Endothelial cell of umbilical vein (primary cell): ENCODE measurements around the gene HOXA9.

ENCODE experiments used
- JUN ChIP-seq: IDR thresholded peaks from 2 replicates; pipeline ENCODE4 v1.6.1; 2011; ENCODE audit warnings: borderline replicate concordance, low read depth; ENCODE audit not compliant: insufficient read length, insufficient read depth
- MYC ChIP-seq: IDR thresholded peaks from one replicate; pipeline ENCODE4 v1.6.1; 2011; ENCODE audit warnings: mild to moderate bottlenecking, low read depth, low read length
- POLR2A ChIP-seq: IDR thresholded peaks from 2 replicates; pipeline ENCODE4 v1.6.1; 2012; ENCODE audit warnings: low read depth, mild to moderate bottlenecking, control low read depth, low read length
- POLR2AphosphoS5 ChIP-seq: IDR thresholded peaks from 2 replicates; pipeline ENCODE4 v1.6.1; 2012; ENCODE audit warnings: low read depth, mild to moderate bottlenecking, control low read depth, low read length, moderate library complexity; ENCODE audit not compliant: insufficient read depth
- TF ChIP-seq, protein P1 (sequence below), 2 donors: IDR thresholded peaks; 1 replicate in 1 of 2; 2 replicates in 1 of 2; pipeline ENCODE4 v1.5.1; 2011; ENCODE audit warnings: low read length in 2 of 2, mild to moderate bottlenecking in 2 of 2, moderate library complexity in 2 of 2, control low read depth in 1 of 2, inconsistent platforms in 1 of 2, low read depth in 1 of 2; ENCODE audit not compliant: insufficient read depth in 1 of 2; ENCODE audit errors: extremely low read depth in 1 of 2

GRCh38 chr7:27150568-27151340, 14.6 kb downstream of the HOXA9 start:
- TF ChIP-seq, protein P1, sequence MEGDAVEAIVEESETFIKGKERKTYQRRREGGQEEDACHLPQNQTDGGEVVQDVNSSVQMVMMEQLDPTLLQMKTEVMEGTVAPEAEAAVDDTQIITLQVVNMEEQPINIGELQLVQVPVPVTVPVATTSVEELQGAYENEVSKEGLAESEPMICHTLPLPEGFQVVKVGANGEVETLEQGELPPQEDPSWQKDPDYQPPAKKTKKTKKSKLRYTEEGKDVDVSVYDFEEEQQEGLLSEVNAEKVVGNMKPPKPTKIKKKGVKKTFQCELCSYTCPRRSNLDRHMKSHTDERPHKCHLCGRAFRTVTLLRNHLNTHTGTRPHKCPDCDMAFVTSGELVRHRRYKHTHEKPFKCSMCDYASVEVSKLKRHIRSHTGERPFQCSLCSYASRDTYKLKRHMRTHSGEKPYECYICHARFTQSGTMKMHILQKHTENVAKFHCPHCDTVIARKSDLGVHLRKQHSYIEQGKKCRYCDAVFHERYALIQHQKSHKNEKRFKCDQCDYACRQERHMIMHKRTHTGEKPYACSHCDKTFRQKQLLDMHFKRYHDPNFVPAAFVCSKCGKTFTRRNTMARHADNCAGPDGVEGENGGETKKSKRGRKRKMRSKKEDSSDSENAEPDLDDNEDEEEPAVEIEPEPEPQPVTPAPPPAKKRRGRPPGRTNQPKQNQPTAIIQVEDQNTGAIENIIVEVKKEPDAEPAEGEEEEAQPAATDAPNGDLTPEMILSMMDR (IDR thresholded peaks at IDR 0.05; ENCODE audit: extremely low read depth in 1 of 2, insufficient read depth in 1 of 2, low read depth in 1 of 2, low read length in 2 of 2): peak; percentile 81 to 89
- TF ChIP-seq POLR2AphosphoS5: peak; percentile 81
- no peak for TF ChIP-seq MYC
- TF ChIP-seq JUN: no peak
- peak; percentile 86 for TF ChIP-seq POLR2A
